ENCODE measurements around the gene PODXL2.

PODXL2 gene

GRCh38 chr3:127625821-127626220 is 3.2 kb upstream of the PODXL2 start:
- no peak for DNase-seq (ENCODE audit: low read depth, low spot score)
- H3K27ac ChIP-seq, result no peak overlapping the region

DNA sequence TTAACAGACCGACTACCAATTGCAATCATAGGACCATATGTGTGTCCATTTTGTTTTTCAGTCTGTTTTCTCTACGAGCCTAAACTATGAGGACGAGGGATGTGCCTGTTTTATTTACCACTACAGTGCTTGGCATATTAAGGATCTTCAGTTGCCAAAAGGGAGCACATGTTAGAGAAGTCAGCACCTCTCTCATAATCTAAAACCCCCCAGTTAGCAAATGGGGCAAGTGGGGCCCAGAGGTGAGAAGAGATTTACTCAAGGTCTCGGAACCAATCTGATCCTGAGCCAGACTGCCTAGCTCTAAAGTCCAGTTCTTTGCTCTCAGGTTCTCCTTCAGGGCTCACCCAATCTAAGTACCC is 578 bp upstream of the PODXL2 start:
- DNase-seq (ENCODE audit: low read depth, low spot score), result no peak
- H3K27ac ChIP-seq, result no peak overlapping the region

GRCh38 chr3:127629467-127630403 is 750 bp downstream of the PODXL2 start:
- H3K27ac ChIP-seq, result no peak overlapping the region
- DNase-seq (ENCODE audit: low read depth, low spot score), result no peak

DNA sequence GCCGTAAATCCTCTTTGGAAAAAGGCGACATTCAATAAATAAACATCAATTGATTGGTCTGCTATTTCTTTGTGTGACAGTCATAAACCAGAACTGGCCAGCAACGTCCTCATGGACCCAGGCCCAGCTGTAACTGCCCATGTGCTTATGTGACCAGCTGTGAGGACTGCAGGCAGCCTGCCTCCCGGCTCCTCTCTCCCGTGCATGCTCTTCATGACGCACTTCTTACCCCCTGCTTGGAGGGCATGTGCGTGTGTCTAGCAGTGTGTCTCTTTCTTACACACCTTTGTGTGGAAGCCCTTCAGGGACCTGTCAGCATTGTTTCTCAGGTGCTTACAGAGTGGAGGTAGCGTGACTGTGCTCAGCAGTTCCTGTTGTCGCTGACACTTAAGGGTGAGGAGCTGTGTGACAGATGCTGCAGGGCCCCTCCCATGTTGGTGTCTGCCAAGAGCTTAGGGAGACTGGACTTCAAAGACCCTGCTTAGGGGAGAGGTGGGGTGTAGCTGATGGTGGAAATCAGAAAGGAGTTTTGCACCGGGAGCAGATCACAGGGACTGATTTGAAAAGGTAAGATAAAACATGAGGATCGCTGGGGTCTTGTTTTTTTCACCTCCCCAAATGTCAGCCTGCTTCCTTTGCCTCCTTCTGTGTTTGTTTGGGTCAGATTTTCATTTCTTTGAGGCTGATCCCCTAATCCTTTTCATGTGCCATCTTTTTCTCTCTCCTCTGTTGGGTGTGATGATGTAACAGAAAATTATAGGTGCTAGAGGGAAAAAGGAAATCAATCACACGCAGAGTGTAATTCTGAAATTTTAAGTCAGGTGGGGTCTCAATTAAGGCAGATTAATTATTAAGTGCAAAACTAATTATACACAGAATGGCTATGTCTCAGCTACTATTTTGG is 2.1 kb downstream of the PODXL2 start:
- no peak overlapping the region for H3K27ac ChIP-seq
- no peak for DNase-seq (ENCODE audit: low read depth, low spot score)

DNA sequence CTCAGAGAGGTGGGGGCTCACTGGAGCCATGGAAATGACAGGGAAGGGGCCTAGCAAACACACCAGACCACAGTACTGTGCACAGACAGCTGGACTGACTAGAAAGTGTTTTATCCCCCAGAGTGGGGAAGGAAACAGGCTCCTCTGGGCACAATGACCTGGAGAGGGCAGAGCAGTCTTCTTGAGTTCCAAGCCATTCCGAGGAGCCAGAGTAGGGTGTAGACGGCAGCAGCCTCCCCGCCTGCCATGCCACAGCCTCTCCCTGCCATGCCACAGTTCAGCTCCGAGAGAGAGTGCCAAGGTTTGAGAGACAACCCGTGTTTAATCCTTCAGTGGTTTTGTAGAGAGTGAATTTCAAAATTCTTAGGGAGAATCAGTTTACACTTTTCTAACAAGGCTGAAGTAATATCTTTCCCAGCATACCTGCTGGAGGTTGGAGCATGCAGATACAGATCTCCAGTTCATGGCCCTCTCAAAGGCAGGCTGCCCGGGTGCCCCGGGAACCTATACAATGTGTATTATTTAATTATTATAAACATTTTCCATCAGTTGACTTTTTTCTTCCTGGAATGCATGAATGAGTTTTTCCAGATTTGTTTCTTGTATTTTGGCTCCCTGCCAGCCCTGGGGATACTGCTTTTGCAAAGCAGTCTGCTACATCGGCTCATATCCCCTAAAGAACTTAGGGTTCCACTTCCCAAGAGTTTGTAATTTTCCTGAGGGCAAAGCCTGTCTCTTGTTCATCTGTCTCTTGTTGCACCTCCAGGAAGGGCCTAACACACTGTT is 3.2 kb downstream of the PODXL2 start:
- H3K27ac ChIP-seq, result no peak overlapping the region
- DNase-seq (ENCODE audit: low read depth, low spot score), result no peak

- no peak for DNase-seq (ENCODE audit: low read depth, low spot score)
- no peak overlapping the region for H3K27ac ChIP-seq
Measured at GRCh38 chr3:127634653-127635052, 5.7 kb downstream of the PODXL2 start.

GRCh38 chr3:127637546-127637945 is 8.6 kb downstream of the PODXL2 start:
- no peak overlapping the region for H3K27ac ChIP-seq
- no peak for DNase-seq (ENCODE audit: low read depth, low spot score)

GRCh38 chr3:127637971-127638370 is 9.0 kb downstream of the PODXL2 start:
- DNase-seq (ENCODE audit: low read depth, low spot score), result no peak
- H3K27ac ChIP-seq, result no peak overlapping the region

DNA sequence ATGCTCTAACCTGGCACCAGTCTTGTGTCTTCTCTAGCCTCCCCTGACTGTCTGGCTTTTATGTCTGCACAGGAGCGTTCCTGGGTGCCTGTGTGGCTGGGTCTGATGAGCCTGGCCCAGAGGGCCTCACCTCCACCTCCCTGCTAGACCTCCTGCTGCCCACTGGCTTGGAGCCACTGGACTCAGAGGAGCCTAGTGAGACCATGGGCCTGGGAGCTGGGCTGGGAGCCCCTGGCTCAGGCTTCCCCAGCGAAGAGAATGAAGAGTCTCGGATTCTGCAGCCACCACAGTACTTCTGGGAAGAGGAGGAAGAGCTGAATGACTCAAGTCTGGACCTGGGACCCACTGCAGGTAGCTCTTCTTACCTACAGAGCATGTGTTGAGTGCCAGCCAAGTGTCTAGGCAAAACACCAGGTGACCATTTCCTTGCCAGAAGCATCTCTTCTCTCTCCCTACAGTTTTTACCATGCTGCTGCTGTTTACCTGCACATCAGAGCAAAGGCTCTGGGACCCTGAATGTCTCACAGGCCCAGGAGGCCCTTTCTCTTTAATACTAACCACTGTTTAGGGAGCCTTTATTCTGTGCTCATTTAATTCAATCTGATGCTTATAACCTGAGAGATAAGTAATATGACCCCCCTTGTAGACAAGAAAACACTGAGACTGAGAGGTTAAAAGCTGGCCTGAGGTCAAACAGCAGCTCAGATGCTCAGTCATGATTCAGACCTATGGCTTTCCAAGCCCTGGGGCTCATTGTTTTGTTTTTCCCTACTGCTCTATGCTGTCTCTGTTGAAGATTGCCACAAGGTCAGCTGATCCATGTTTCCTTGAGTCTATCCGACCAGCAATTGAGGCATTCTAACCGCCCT is 10.4 kb downstream of the PODXL2 start:
- peak; percentile 18 for DNase-seq (ENCODE audit: low read depth, low spot score)
- H3K27ac ChIP-seq, result no peak overlapping the region

GRCh38 chr3:127640042-127640355 is 11.0 kb downstream of the PODXL2 start:
- no peak overlapping the region for H3K27ac ChIP-seq

DNA sequence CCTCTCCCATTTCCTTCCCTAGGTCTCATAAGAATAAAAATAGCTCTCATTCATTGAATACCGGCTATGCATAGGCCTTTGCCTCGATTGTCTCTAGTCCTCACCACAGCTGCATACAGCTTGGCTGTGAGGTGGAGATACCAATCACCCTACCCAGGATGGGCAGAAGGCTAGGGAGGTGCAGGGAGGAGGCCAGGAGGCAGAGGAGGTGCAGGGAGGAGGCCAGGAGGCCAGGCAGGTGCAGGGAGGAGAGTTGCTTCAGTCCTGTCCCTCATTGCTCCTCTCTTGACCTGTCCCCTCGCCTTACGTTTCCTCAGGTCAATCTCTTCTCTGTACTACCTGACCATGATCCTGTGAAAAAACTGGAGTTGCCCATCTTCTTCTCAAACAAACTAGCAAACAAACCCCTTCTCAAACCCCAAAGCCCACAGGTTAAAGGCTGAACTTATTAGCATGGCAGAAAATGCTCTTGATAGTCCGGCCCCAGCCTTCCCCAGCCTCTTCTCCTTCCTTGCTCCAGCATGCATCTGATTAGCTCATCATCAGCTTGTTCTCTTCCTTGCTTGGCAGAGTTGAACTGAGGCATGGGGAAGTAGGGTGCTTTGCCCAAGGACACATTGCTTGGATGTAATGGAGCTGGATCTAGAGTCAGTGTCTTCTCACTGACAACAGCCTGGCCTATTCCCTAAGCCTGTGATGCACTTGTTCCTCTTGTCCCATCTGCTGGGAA is 15.8 kb downstream of the PODXL2 start:
- DNase-seq (ENCODE audit: low read depth, low spot score), result no peak
- no peak overlapping the region for H3K27ac ChIP-seq

More at GRCh38 chr3:127640042-127640355, 11.0 kb downstream of the PODXL2 start:
- no peak for DNase-seq (ENCODE audit: low read depth, low spot score)

- DNase-seq (ENCODE audit: low read depth, low spot score), result no peak
- H3K27ac ChIP-seq, result no peak overlapping the region
Measured at GRCh38 chr3:127645371-127646015, 16.5 kb downstream of the PODXL2 start.

DNA sequence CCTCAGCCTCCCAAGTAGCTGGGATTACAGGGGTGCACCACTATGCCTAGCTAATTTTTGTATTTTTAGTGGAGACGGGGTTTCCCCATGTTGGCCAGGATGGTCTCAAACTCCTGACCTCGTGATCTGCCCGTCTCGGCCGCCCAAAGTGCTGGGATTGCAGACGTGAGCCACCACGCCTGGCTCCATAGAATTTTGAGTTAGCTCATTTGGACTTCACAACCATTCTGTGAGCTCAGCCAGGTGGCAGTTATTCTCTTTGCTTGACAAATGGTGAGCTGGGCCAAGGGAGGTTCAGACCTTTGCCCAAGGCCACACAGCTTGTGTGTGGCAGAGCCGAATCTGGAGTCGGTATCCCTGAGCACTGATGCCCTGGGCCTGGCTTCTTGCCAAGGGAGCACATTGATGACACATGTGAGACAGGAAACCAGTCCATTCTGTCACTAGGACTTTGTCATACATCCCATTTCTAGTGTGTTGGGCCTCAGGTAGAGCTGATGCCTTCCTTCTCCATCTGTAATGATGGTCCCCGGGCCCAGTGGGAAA is 17.6 kb downstream of the PODXL2 start:
- H3K27ac ChIP-seq, result no peak overlapping the region
- no peak for DNase-seq (ENCODE audit: low read depth, low spot score)

- no peak for DNase-seq (ENCODE audit: low read depth, low spot score)
- H3K27ac ChIP-seq, result no peak overlapping the region
Measured at GRCh38 chr3:127647166-127647844, 18.3 kb downstream of the PODXL2 start.

DNA sequence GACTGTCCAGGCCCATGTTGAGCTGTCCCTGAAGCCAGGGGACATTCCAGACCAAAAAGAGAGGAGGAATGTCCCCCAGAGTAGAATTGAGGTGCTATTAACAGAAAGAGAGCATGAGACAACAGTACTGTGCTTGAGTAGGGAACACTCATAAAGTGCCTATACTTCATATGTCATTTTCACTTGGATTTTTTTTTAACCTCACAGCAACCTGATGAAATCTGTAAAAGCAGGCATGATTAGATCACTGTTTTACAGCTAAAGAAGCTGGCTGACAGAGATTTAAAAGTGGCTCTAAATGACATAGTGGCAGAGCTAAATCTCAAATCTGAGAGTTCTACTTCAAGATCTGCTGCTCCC is 18.8 kb downstream of the PODXL2 start:
- H3K27ac ChIP-seq, result no peak overlapping the region
- no peak for DNase-seq (ENCODE audit: low read depth, low spot score)

GRCh38 chr3:127650236-127650635 is 21.3 kb downstream of the PODXL2 start:
- DNase-seq (ENCODE audit: low read depth, low spot score), result no peak
- no peak overlapping the region for H3K27ac ChIP-seq

- DNase-seq (ENCODE audit: low read depth, low spot score), result no peak
- H3K27ac ChIP-seq, result no peak overlapping the region
Measured at GRCh38 chr3:127651516-127652172, 22.7 kb downstream of the PODXL2 start.
